ENCODE measurements around the gene REXO4.
A peak's percentile ranks its signal among the peaks of the same experiment; 100 is the strongest.

Gene REXO4

GRCh38 chr9:133437753-133438531 is 20.1 kb upstream of the REXO4 start:
- Mint-ChIP-seq H3K4me3 (no peak overlapping the region), H3K9me3 (ENCODE audit: low read depth) (no peaks in the 10 kb centered on the region), H3K27ac (no peak overlapping the region), H3K36me3 (no peaks in the 10 kb centered on the region), H3K4me1 (ENCODE audit: low read depth) (no peaks in the 10 kb centered on the region), H3K27me3 (no peaks in the 10 kb centered on the region)

- H3K4me1 Mint-ChIP-seq (ENCODE audit: low read depth) = no peaks in the 10 kb centered on the region
- no peaks in the 10 kb centered on the region for H3K27me3 Mint-ChIP-seq
- no peaks in the 10 kb centered on the region for H3K36me3 Mint-ChIP-seq
- no peaks in the 10 kb centered on the region for H3K9me3 Mint-ChIP-seq (ENCODE audit: low read depth)
- no peak overlapping the region for H3K4me3 Mint-ChIP-seq
- no peak overlapping the region for H3K27ac Mint-ChIP-seq
Measured at GRCh38 chr9:133436681-133437080, 18.9 kb upstream of the REXO4 start.

GRCh38 chr9:133433351-133433843 is 15.6 kb upstream of the REXO4 start:
- Mint-ChIP-seq H3K4me1 (ENCODE audit: low read depth) (peaks cover 3% of the 10 kb centered on the region), H3K9me3 (ENCODE audit: low read depth) (no peaks in the 10 kb centered on the region), H3K27ac (no peak overlapping the region), H3K27me3 (peaks cover 2% of the 10 kb centered on the region), H3K36me3 (no peaks in the 10 kb centered on the region), H3K4me3 (no peak overlapping the region)

- H3K27ac Mint-ChIP-seq = no peak overlapping the region
- no peaks in the 10 kb centered on the region for H3K9me3 Mint-ChIP-seq (ENCODE audit: low read depth)
- peak overlapping the region; percentile 52 for H3K4me3 Mint-ChIP-seq
- H3K27me3 Mint-ChIP-seq = peaks cover 15% of the 10 kb centered on the region
- no peaks in the 10 kb centered on the region for H3K36me3 Mint-ChIP-seq
- peaks cover 5% of the 10 kb centered on the region for H3K4me1 Mint-ChIP-seq (ENCODE audit: low read depth)
Measured at GRCh38 chr9:133430244-133430643, 12.4 kb upstream of the REXO4 start.

GRCh38 chr9:133429641-133430161 is 11.9 kb upstream of the REXO4 start:
- no peak overlapping the region for H3K27ac Mint-ChIP-seq
- H3K27me3 Mint-ChIP-seq = peaks cover 15% of the 10 kb centered on the region
- H3K9me3 Mint-ChIP-seq (ENCODE audit: low read depth) = no peaks in the 10 kb centered on the region
- peak overlapping the region; percentile 52 for H3K4me3 Mint-ChIP-seq
- peaks cover 5% of the 10 kb centered on the region for H3K4me1 Mint-ChIP-seq (ENCODE audit: low read depth)
- H3K36me3 Mint-ChIP-seq = no peaks in the 10 kb centered on the region

GRCh38 chr9:133429214-133429613 is 11.4 kb upstream of the REXO4 start:
- H3K4me3 Mint-ChIP-seq = no peak overlapping the region
- H3K4me1 Mint-ChIP-seq (ENCODE audit: low read depth) = peaks cover 5% of the 10 kb centered on the region
- peaks cover 15% of the 10 kb centered on the region for H3K27me3 Mint-ChIP-seq
- H3K9me3 Mint-ChIP-seq (ENCODE audit: low read depth) = no peaks in the 10 kb centered on the region
- no peak overlapping the region for H3K27ac Mint-ChIP-seq
- no peaks in the 10 kb centered on the region for H3K36me3 Mint-ChIP-seq

GRCh38 chr9:133428617-133429101 is 10.8 kb upstream of the REXO4 start:
- Mint-ChIP-seq H3K9me3 (ENCODE audit: low read depth) (no peaks in the 10 kb centered on the region), H3K4me1 (ENCODE audit: low read depth) (peaks cover 5% of the 10 kb centered on the region), H3K36me3 (no peaks in the 10 kb centered on the region), H3K27me3 (peaks cover 15% of the 10 kb centered on the region), H3K27ac (no peak overlapping the region), H3K4me3 (no peak overlapping the region)

GRCh38 chr9:133427658-133428348 is 10.0 kb upstream of the REXO4 start:
- peaks cover 5% of the 10 kb centered on the region for H3K4me1 Mint-ChIP-seq (ENCODE audit: low read depth)
- peaks cover 15% of the 10 kb centered on the region for H3K27me3 Mint-ChIP-seq
- no peak overlapping the region for H3K27ac Mint-ChIP-seq
- H3K4me3 Mint-ChIP-seq = peak overlapping the region; percentile 60
- H3K36me3 Mint-ChIP-seq = no peaks in the 10 kb centered on the region
- H3K9me3 Mint-ChIP-seq (ENCODE audit: low read depth) = no peaks in the 10 kb centered on the region

- Mint-ChIP-seq H3K9me3 (ENCODE audit: low read depth) (no peaks in the 10 kb centered on the region), H3K36me3 (no peaks in the 10 kb centered on the region), H3K4me1 (ENCODE audit: low read depth) (peaks cover 11% of the 10 kb centered on the region), H3K27me3 (peaks cover 15% of the 10 kb centered on the region), H3K27ac (no peak overlapping the region), H3K4me3 (no peak overlapping the region)
Measured at GRCh38 chr9:133426011-133426410, 8.2 kb upstream of the REXO4 start.

- Mint-ChIP-seq H3K36me3 (no peaks in the 10 kb centered on the region), H3K4me1 (ENCODE audit: low read depth) (peaks cover 13% of the 10 kb centered on the region), H3K9me3 (ENCODE audit: low read depth) (no peaks in the 10 kb centered on the region), H3K27me3 (peaks cover 14% of the 10 kb centered on the region), H3K4me3 (no peak overlapping the region), H3K27ac (no peak overlapping the region)
Measured at GRCh38 chr9:133425049-133425632, 7.3 kb upstream of the REXO4 start.

GRCh38 chr9:133424187-133424586 is 6.4 kb upstream of the REXO4 start:
- H3K27me3 Mint-ChIP-seq = peaks cover 13% of the 10 kb centered on the region
- no peaks in the 10 kb centered on the region for H3K9me3 Mint-ChIP-seq (ENCODE audit: low read depth)
- no peak overlapping the region for H3K27ac Mint-ChIP-seq
- H3K4me3 Mint-ChIP-seq = no peak overlapping the region
- H3K4me1 Mint-ChIP-seq (ENCODE audit: low read depth) = peaks cover 15% of the 10 kb centered on the region
- H3K36me3 Mint-ChIP-seq = no peaks in the 10 kb centered on the region

GRCh38 chr9:133423216-133423615 is 5.4 kb upstream of the REXO4 start:
- no peaks in the 10 kb centered on the region for H3K36me3 Mint-ChIP-seq
- no peak overlapping the region for H3K27ac Mint-ChIP-seq
- H3K9me3 Mint-ChIP-seq (ENCODE audit: low read depth) = no peaks in the 10 kb centered on the region
- peaks cover 23% of the 10 kb centered on the region for H3K4me1 Mint-ChIP-seq (ENCODE audit: low read depth)
- no peak overlapping the region for H3K4me3 Mint-ChIP-seq
- peaks cover 13% of the 10 kb centered on the region for H3K27me3 Mint-ChIP-seq

GRCh38 chr9:133421615-133422542 is 4.1 kb upstream of the REXO4 start, which contains the start of gene ADAMTS13:
Gene ADAMTS13, plus strand, starts transcription at chr9:133422367. Its CDS starts 77 bp downstream, at chr9:133422444.
- H3K4me3 Mint-ChIP-seq = no peak within 1 kb of the TSS
- H3K36me3 Mint-ChIP-seq = no peaks in the 10 kb centered on the region
- peaks cover 22% of the 10 kb centered on the region for H3K4me1 Mint-ChIP-seq (ENCODE audit: low read depth)
- no peaks in the 10 kb centered on the region for H3K9me3 Mint-ChIP-seq (ENCODE audit: low read depth)
- H3K27ac Mint-ChIP-seq = peak within 1 kb of the TSS; percentile 42
- H3K27me3 Mint-ChIP-seq = peaks cover 3% of the 10 kb centered on the region

- Mint-ChIP-seq H3K9me3 (ENCODE audit: low read depth) (no peaks in the 10 kb centered on the region), H3K4me3 (peak overlapping the region; percentile 22), H3K36me3 (peaks cover 2% of the 10 kb centered on the region), H3K27ac (peak overlapping the region; percentile 61), H3K27me3 (no peaks in the 10 kb centered on the region), H3K4me1 (ENCODE audit: low read depth) (peaks cover 35% of the 10 kb centered on the region)
Measured at GRCh38 chr9:133420392-133420827, 2.6 kb upstream of the REXO4 start.

Data from activated naive CD8-positive, alpha-beta T cell (primary cell).